HG02852 (cell line): ENCODE results near the gene MPPED2.

Experiments used
- ATAC-seq: cut with Tn5 transposase; IDR thresholded peaks from one replicate; pipeline ENCODE4 v1.9.1; 2021; ENCODE audit warnings: mild to moderate bottlenecking, moderate library complexity; ENCODE audit not compliant: unreplicated experiment

The MPPED2 gene

GRCh38 chr11:30586251-30587144 lies at the start of gene MPPED2:
Gene MPPED2 (minus strand): TSS chr11:30586353. CDS start chr11:30580373, 5,980 bp downstream.
- ATAC-seq = peak; percentile 92

- ATAC-seq = no peak
These were observed 49.3 kb upstream of the MPPED2 start for GRCh38 chr11:30635401-30635989.

- no peak for ATAC-seq
These were observed 45.0 kb upstream of the MPPED2 start for GRCh38 chr11:30631148-30631547.

GRCh38 chr11:30619767-30620166 lies 33.6 kb upstream of the MPPED2 start:
- ATAC-seq = no peak

- no peak for ATAC-seq
These were observed 31.6 kb upstream of the MPPED2 start for GRCh38 chr11:30617762-30618161.

GRCh38 chr11:30610628-30611027 lies 24.5 kb upstream of the MPPED2 start:
- no peak for ATAC-seq

- ATAC-seq = no peak
These were observed 22.4 kb upstream of the MPPED2 start for GRCh38 chr11:30608534-30608933.

GRCh38 chr11:30605036-30605605 lies 19.0 kb upstream of the MPPED2 start:
- ATAC-seq = no peak

GRCh38 chr11:30603357-30603756 lies 17.2 kb upstream of the MPPED2 start:
- no peak for ATAC-seq

GRCh38 chr11:30596832-30597231 lies 10.7 kb upstream of the MPPED2 start:
- ATAC-seq = no peak

- ATAC-seq = no peak
These were observed 9.8 kb upstream of the MPPED2 start for GRCh38 chr11:30595934-30596333.

GRCh38 chr11:30594646-30595411 lies 8.7 kb upstream of the MPPED2 start:
- ATAC-seq = no peak

GRCh38 chr11:30587269-30587812 lies 1.2 kb upstream of the MPPED2 start:
- ATAC-seq = no peak

- peak; percentile 30 for ATAC-seq
These were observed 282 bp downstream of the MPPED2 start for GRCh38 chr11:30585892-30586250.

GRCh38 chr11:30585125-30585891 lies 845 bp downstream of the MPPED2 start:
- ATAC-seq = peak; percentile 24

- ATAC-seq = no peak
These were observed 2.5 kb downstream of the MPPED2 start for GRCh38 chr11:30583476-30584280.

GRCh38 chr11:30582726-30583125 lies 3.4 kb downstream of the MPPED2 start:
- no peak for ATAC-seq

- ATAC-seq = no peak
These were observed 4.5 kb downstream of the MPPED2 start for GRCh38 chr11:30581675-30582074.

GRCh38 chr11:30580573-30580972 lies 5.6 kb downstream of the MPPED2 start:
- ATAC-seq = no peak
